SK-N-SH (cell line): ENCODE results near the gene HS6ST3. TPM values are rescaled to one million over a fixed set of nuclear protein-coding genes. Genes with fewer than 3 reads are reported as not detected.

ENCODE experiments used
- CTCF ChIA-PET: fragments of 300-600, 350-600 bp; formaldehyde crosslinking; extraction: SDS; loops from one replicate; lab custom pipeline; 2021; lab: Yijun Ruan, JAX
- POLR2A ChIA-PET: fragments of 350-600 bp; sonication (Branson Sonifier 250); formaldehyde crosslinking; extraction: SDS; loops from one replicate; lab custom pipeline; 2020; ENCODE audit warnings: antibody characterized with exemption, inconsistent platforms; lab: Yijun Ruan, JAX
- DNase-seq: peaks from one replicate; pipeline ENCODE4 v3.0.0; 2012
- H2AFZ ChIP-seq: fragments of 200-600 bp; sonication (generic); 2 replicates; pipeline ENCODE4 v1.8.1; 2016; ENCODE audit warnings: antibody characterized with exemption, mild to moderate bottlenecking, low read depth
- H3F3A ChIP-seq: fragments of 200-600 bp; sonication (generic); replicated peaks from 2 replicates; pipeline ENCODE3; 2016; ENCODE audit warnings: antibody characterized with exemption, mild to moderate bottlenecking; ENCODE audit not compliant: insufficient read depth
- H3K27ac ChIP-seq, 2 experiments: fragments of 200-500 bp in 1 of 2; fragments of 200-600 bp in 1 of 2; sonication (Bioruptor generic) in 1 of 2; sonication (generic), shearing (Covaris generic) in 1 of 2; 2 replicates each; pipeline versions ENCODE4 v1.5.1 to v1.6.1; 2014 to 2016; ENCODE audit warnings: low read depth in 2 of 2, inconsistent platforms in 1 of 2, low read length in 1 of 2, mild to moderate bottlenecking in 1 of 2, mixed read lengths in 1 of 2
- H3K27me3 ChIP-seq: fragments of 200-600 bp; sonication (generic), shearing (Covaris generic); 2 replicates; pipeline ENCODE4 v1.6.1; 2016; ENCODE audit warnings: mixed run types; ENCODE audit not compliant: insufficient read depth
- H3K36me3 ChIP-seq, 2 experiments: fragments of 200-500 bp in 1 of 2; fragments of 200-600 bp in 1 of 2; sonication (Bioruptor generic) in 1 of 2; sonication (generic) in 1 of 2; replicated peaks in 1 of 2; 2 replicates each; pipeline versions ENCODE3 to v1.5.1; 2014 to 2016; ENCODE audit warnings: low read length in 1 of 2, mild to moderate bottlenecking in 1 of 2; ENCODE audit not compliant: insufficient read depth in 2 of 2, control insufficient read depth in 1 of 2
- H3K4me1 ChIP-seq, 2 experiments: fragments of 200-500 bp in 1 of 2; fragments of 200-600 bp in 1 of 2; sonication (Bioruptor generic) in 1 of 2; sonication (generic), shearing (Covaris generic) in 1 of 2; 2 replicates each; pipeline versions ENCODE4 v1.5.1 to v1.6.1; 2014 to 2016; ENCODE audit warnings: low read depth in 1 of 2, low read length in 1 of 2, mixed run types in 1 of 2; ENCODE audit not compliant: insufficient read depth in 2 of 2, control insufficient read depth in 1 of 2
- H3K4me2 ChIP-seq: fragments of 200-600 bp; sonication (generic), shearing (Covaris generic); 2 replicates; pipeline ENCODE4 v1.6.1; 2017; ENCODE audit warnings: mixed run types
- H3K4me3 ChIP-seq, 2 experiments: fragments of 200-500 bp in 1 of 2; fragments of 200-600 bp in 1 of 2; sonication (Bioruptor generic) in 1 of 2; sonication (generic), shearing (Covaris generic) in 1 of 2; 2 replicates each; pipeline versions ENCODE4 v1.5.1 to v1.8.1; 2014 to 2016; ENCODE audit warnings: low read depth in 2 of 2, inconsistent platforms in 1 of 2, low read length in 1 of 2, mild to moderate bottlenecking in 1 of 2, mixed read lengths in 1 of 2, moderate library complexity in 1 of 2
- H3K79me2 ChIP-seq: fragments of 200-600 bp; sonication (generic); 2 replicates; pipeline ENCODE4 v1.8.1; 2017; ENCODE audit warnings: mild to moderate bottlenecking; ENCODE audit not compliant: insufficient read depth
- H3K9ac ChIP-seq: fragments of 200-600 bp; sonication (generic); 2 replicates; pipeline ENCODE4 v1.6.1; 2017; ENCODE audit warnings: mixed run types
- H3K9me2 ChIP-seq: fragments of 200-600 bp; sonication (generic); 2 replicates; pipeline ENCODE4 v1.6.1; 2017; ENCODE audit warnings: mixed run types
- H3K9me3 ChIP-seq: fragments of 200-600 bp; sonication (generic); 2 replicates; pipeline ENCODE4 v1.6.1; 2017; ENCODE audit warnings: mixed run types, mild to moderate bottlenecking, moderate library complexity
- H4K20me1 ChIP-seq: fragments of 200-600 bp; sonication (generic); 2 replicates; pipeline ENCODE4 v1.6.1; 2017; ENCODE audit warnings: mild to moderate bottlenecking, mixed run types; ENCODE audit not compliant: insufficient read depth
- CHD2 ChIP-seq: fragments of 150-350 bp; IDR thresholded peaks from 2 replicates; pipeline ENCODE4 v1.6.1; 2018; ENCODE audit warnings: low read length; ENCODE audit not compliant: partially characterized antibody
- FOSL2 ChIP-seq: IDR thresholded peaks from 2 replicates; pipeline ENCODE4 v1.4.0; 2012; ENCODE audit warnings: low read depth, mild to moderate bottlenecking, moderate library complexity, borderline replicate concordance
- FOXM1 ChIP-seq: IDR thresholded peaks from 2 replicates; pipeline ENCODE4 v1.4.0; 2012; ENCODE audit warnings: low read depth, mild to moderate bottlenecking
- GABPA ChIP-seq: IDR thresholded peaks from 2 replicates; pipeline ENCODE4 v1.4.0; 2012; ENCODE audit warnings: low read depth, mild to moderate bottlenecking
- GATA2 ChIP-seq: sonication (generic); formaldehyde crosslinking; IDR thresholded peaks from 2 replicates; pipeline ENCODE4 v1.5.0; 2020; ENCODE audit warnings: mild to moderate bottlenecking, missing genetic modification reagents
- IRF3 ChIP-seq: fragments of 150-350 bp; IDR thresholded peaks from 2 replicates; pipeline ENCODE4 v1.6.1; 2016; ENCODE audit warnings: mild to moderate bottlenecking, low read depth, low read length
- JUND ChIP-seq: IDR thresholded peaks from 2 replicates; pipeline ENCODE4 v1.4.0; 2012
- MAX ChIP-seq: IDR thresholded peaks from 2 replicates; pipeline ENCODE4 v1.4.0; 2012; ENCODE audit warnings: low read depth
- MEF2A ChIP-seq: IDR thresholded peaks from 2 replicates; pipeline ENCODE4 v1.4.0; 2012; ENCODE audit warnings: low read depth, borderline replicate concordance
- MXI1 ChIP-seq: IDR thresholded peaks from 2 replicates; pipeline ENCODE4 v1.6.1; 2012; ENCODE audit warnings: mild to moderate bottlenecking, low read depth, low read length, improper control_type of control experiment
- NFIC ChIP-seq: IDR thresholded peaks from 2 replicates; pipeline ENCODE4 v1.4.0; 2012; ENCODE audit warnings: borderline replicate concordance
- POLR2AphosphoS5 ChIP-seq: IDR thresholded peaks from 2 replicates; pipeline ENCODE4 v1.6.1; 2012; ENCODE audit warnings: low read depth, low read length
- RAD21 ChIP-seq: IDR thresholded peaks from 2 replicates; pipeline ENCODE4 v1.6.1; 2012; ENCODE audit warnings: mild to moderate bottlenecking, low read length
- REST ChIP-seq: IDR thresholded peaks from 2 replicates; pipeline ENCODE4 v1.6.1; 2012; ENCODE audit warnings: mild to moderate bottlenecking, low read depth, low read length, moderate library complexity
- RFX5 ChIP-seq: IDR thresholded peaks from 2 replicates; pipeline ENCODE4 v1.6.1; 2012; ENCODE audit warnings: mild to moderate bottlenecking, improper control_type of control experiment, low read length
- RXRA ChIP-seq: IDR thresholded peaks from 2 replicates; pipeline ENCODE4 v1.4.0; 2012; ENCODE audit warnings: low read depth, mild to moderate bottlenecking, borderline replicate concordance
- TEAD4 ChIP-seq: IDR thresholded peaks from 2 replicates; pipeline ENCODE4 v1.4.0; 2012; ENCODE audit warnings: mild to moderate bottlenecking, borderline replicate concordance; ENCODE audit not compliant: insufficient read depth
- YY1 ChIP-seq: IDR thresholded peaks from 2 replicates; pipeline ENCODE4 v1.4.0; 2012; ENCODE audit warnings: low read depth, mild to moderate bottlenecking
- ZBTB33 ChIP-seq: IDR thresholded peaks from 2 replicates; pipeline ENCODE4 v1.4.0; 2012; ENCODE audit warnings: low read depth, borderline replicate concordance
- WGBS: methylation state at CpG from one replicate; pipeline ENCODE4 v1.1.6; 2017; ENCODE audit warnings: low lambda C conversion rate; 5-methylcytosine and 5-hydroxymethylcytosine counted together
- polyA plus RNA-seq, 3 experiments: library from polyadenylated mRNA; depleted of rRNA; stranded (reverse); fragments of >200 nt; gene quantifications; 2 replicates each; pipeline ENCODE4 v1.2.3, GENCODE V29; 2012
- TF ChIP-seq, protein P1 (sequence below): IDR thresholded peaks from 2 replicates; pipeline ENCODE4; 2012

The HS6ST3 gene
- polyA plus RNA-seq, 1 of the 3 experiments (the other 2 are of a cell fraction): under 0.01 TPM

- TF ChIP-seq, protein P1, sequence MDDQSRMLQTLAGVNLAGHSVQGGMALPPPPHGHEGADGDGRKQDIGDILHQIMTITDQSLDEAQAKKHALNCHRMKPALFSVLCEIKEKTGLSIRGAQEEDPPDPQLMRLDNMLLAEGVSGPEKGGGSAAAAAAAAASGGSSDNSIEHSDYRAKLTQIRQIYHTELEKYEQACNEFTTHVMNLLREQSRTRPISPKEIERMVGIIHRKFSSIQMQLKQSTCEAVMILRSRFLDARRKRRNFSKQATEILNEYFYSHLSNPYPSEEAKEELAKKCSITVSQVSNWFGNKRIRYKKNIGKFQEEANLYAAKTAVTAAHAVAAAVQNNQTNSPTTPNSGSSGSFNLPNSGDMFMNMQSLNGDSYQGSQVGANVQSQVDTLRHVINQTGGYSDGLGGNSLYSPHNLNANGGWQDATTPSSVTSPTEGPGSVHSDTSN: no peak
- no peak for TF ChIP-seq RFX5
- no peak for TF ChIP-seq MEF2A
- no peak for TF ChIP-seq YY1
- TF ChIP-seq NFIC: no peak
- no peak for TF ChIP-seq ZBTB33
- no peak for TF ChIP-seq JUND
- no peak for TF ChIP-seq RXRA
- TF ChIP-seq RAD21: no peak
Measured at GRCh38 chr13:96779691-96780090, 689.8 kb downstream of the HS6ST3 start (continued).

DNA sequence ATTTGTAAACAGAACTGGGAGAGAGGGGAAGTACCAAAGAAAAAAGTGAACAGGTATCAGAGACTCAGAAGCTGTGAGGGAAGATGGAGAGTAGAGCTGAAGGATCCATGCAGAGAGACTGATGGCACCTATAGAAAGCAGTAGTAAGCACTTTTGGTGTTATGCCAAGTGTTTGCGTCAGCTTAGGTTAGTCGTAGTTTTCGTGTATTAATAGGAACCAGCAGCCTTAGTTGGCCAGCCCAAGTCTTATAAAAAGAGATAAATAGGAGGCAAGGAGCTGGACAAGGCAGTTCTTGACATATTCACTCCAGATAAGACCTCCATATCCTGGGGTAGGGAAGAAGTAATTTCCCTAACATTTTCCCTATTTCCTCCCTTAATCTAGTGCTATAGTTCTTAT lies 690.2 kb downstream of the HS6ST3 start:
- 61% methylated on average over 3 of the region's 3 CpGs for WGBS
- TF ChIP-seq GATA2 (CRISPR knock-in tag): no peak
- no peak for TF ChIP-seq CHD2
- TF ChIP-seq GABPA: no peak
- TF ChIP-seq RFX5: no peak
- CTCF ChIA-PET: interaction anchor here (1.4 kb wide), 2 partner anchors 10 to 37 kb away, joined by 4 to 5 read pairs; no protein-coding TSS in a partner anchor

DNA sequence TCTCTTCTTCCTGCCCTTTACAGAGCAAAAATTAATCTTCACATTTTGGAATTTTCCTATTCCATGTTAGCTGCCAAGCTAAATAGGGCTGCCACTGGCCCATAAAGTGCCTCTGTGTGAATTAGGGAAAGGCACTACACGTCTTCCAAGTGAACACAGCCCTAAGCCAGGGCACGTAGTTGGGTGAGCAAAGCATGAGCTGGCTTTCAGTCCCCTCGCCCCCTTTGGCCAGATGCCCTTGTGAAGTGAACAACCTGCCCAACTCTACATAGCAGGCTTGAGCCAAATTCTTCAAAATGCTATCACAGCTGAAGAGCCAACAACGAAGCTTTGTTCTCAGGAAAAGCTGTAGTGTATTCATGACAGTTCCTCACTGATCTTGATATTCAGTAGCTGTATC lies 691.2 kb downstream of the HS6ST3 start:
- CTCF ChIA-PET: interaction anchor here (1.3 to 1.4 kb wide), 3 partner anchors 11 to 36 kb away, joined by 4 to 5 read pairs (median 4); no protein-coding TSS in a partner anchor
- no peaks in the 10 kb centered on the region; a peak in 1 of 4 replicates for H3K4me1 ChIP-seq
- no peak for TF ChIP-seq REST
- TF ChIP-seq POLR2AphosphoS5: no peak
- no peak for TF ChIP-seq MXI1
- no peak for TF ChIP-seq IRF3
- TF ChIP-seq MAX: no peak
- no peak for TF ChIP-seq FOXM1
- no peak for TF ChIP-seq TEAD4
- TF ChIP-seq FOSL2: no peak
- TF ChIP-seq GATA2 (CRISPR knock-in tag): no peak
- TF ChIP-seq CHD2: no peak

More for the DNA sequence above, 690.2 kb downstream of the HS6ST3 start:
- H2AFZ ChIP-seq: no peak overlapping the region
- H3K27me3 ChIP-seq: no peaks in the 10 kb centered on the region
- DNase-seq: no peak
- H4K20me1 ChIP-seq: no peaks in the 10 kb centered on the region
- POLR2A ChIA-PET: no interaction called here
- H3F3A ChIP-seq: no peaks in the 10 kb centered on the region
- H3K27ac ChIP-seq: no peak overlapping the region
- no peaks in the 10 kb centered on the region for H3K79me2 ChIP-seq
- no peak overlapping the region for H3K4me3 ChIP-seq
- no peaks in the 10 kb centered on the region for H3K4me1 ChIP-seq
- no peak overlapping the region for H3K9ac ChIP-seq
- H3K9me3 ChIP-seq: no peaks in the 10 kb centered on the region
- H3K36me3 ChIP-seq: no peaks in the 10 kb centered on the region
- H3K9me2 ChIP-seq: no peaks in the 10 kb centered on the region
- no peak overlapping the region for H3K4me2 ChIP-seq

More for the DNA sequence above, 691.2 kb downstream of the HS6ST3 start:
- no peaks in the 10 kb centered on the region for H3K79me2 ChIP-seq
- H3K27me3 ChIP-seq: no peaks in the 10 kb centered on the region
- H3K36me3 ChIP-seq: no peaks in the 10 kb centered on the region
- H3K4me2 ChIP-seq: no peak overlapping the region
- H3K27ac ChIP-seq: no peak overlapping the region
- no peak overlapping the region for H3K9ac ChIP-seq
- DNase-seq: no peak
- H3K9me3 ChIP-seq: no peaks in the 10 kb centered on the region
- no peaks in the 10 kb centered on the region for H3F3A ChIP-seq
- H2AFZ ChIP-seq: no peak overlapping the region
- no peaks in the 10 kb centered on the region for H3K9me2 ChIP-seq
- WGBS: 22% methylated on average over 4 of the region's 4 CpGs
- POLR2A ChIA-PET: no interaction called here
- no peaks in the 10 kb centered on the region for H4K20me1 ChIP-seq
- H3K4me3 ChIP-seq: no peak overlapping the region
